H1 (cell line): ENCODE results near the gene ARRDC2. TPM values are rescaled to one million over a fixed set of nuclear protein-coding genes. Genes with fewer than 3 reads are reported as not detected.
A peak's percentile ranks its signal among the peaks of the same experiment; 100 is the strongest.

Source experiments
- CTCF ChIA-PET: fragments of 300-600 bp; sonication (Branson Sonifier 250); formaldehyde crosslinking; loops from one replicate; lab custom pipeline; 2021; ENCODE audit not compliant: partially characterized antibody; lab: Charles Lee
- POLR2A ChIA-PET: fragments of 300-600 bp; sonication (Branson Sonifier 250); formaldehyde crosslinking; loops from one replicate; lab custom pipeline; 2021; ENCODE audit warnings: inconsistent platforms; ENCODE audit not compliant: partially characterized antibody; lab: Charles Lee
- DNase-seq, 2 experiments: peaks; one replicate each; pipeline versions ENCODE4 v3.0.0 to v3.0.0-alpha.2; 2010 to 2022; ENCODE audit warnings: low spot score in 2 of 2, low read depth in 1 of 2, mixed read lengths in 1 of 2
- FAIRE-seq: peaks from 2 replicates; lab custom pipeline; 2011; peaks lifted over from hg19 to GRCh38; lab: Jason Lieb, UNC
- H2AFZ ChIP-seq: 2 replicates; pipeline ENCODE4 v1.8.1; 2012; ENCODE audit warnings: low read length, inconsistent platforms
- H2AK5ac ChIP-seq: 2 replicates; pipeline ENCODE4 v1.6.1; 2013; ENCODE audit warnings: low read depth, low read length
- H2BK120ac ChIP-seq: replicated peaks from 2 replicates; pipeline ENCODE3; 2013; ENCODE audit warnings: low read depth, low read length, inconsistent platforms
- H2BK12ac ChIP-seq: 2 replicates; pipeline ENCODE4 v1.6.1; 2013; ENCODE audit warnings: low read depth, low read length
- H2BK15ac ChIP-seq: 2 replicates; pipeline ENCODE4 v1.6.1; 2013; ENCODE audit warnings: low read length
- H2BK20ac ChIP-seq: 2 replicates; pipeline ENCODE4 v1.6.1; 2013; ENCODE audit warnings: low read length
- H2BK5ac ChIP-seq: 2 replicates; pipeline ENCODE4 v1.6.1; 2013; ENCODE audit warnings: low read depth, low read length
- H3K14ac ChIP-seq: 2 replicates; pipeline ENCODE4 v1.6.1; 2013; ENCODE audit warnings: inconsistent platforms; ENCODE audit not compliant: insufficient read length
- H3K18ac ChIP-seq: 2 replicates; pipeline ENCODE4 v1.6.1; 2013; ENCODE audit warnings: low read length; ENCODE audit errors: extremely low read depth
- H3K23ac ChIP-seq: 2 replicates; pipeline ENCODE4 v1.6.1; 2013; ENCODE audit warnings: inconsistent platforms; ENCODE audit not compliant: insufficient read length
- H3K23me2 ChIP-seq: 2 replicates; pipeline ENCODE4 v1.6.1; 2013; ENCODE audit warnings: low read depth, low read length
- H3K27ac ChIP-seq: 2 replicates; pipeline ENCODE4 v1.6.1; 2011; ENCODE audit warnings: low read depth, low read length, inconsistent platforms
- H3K27me3 ChIP-seq, 4 experiments: replicated peaks in 1 of 4; 1 replicate in 1 of 4; 2 replicates in 3 of 4; pipeline versions ENCODE4 v1.6.1 to v1.8.1; 2011 to 2013; ENCODE audit warnings: low read length in 3 of 4, mild to moderate bottlenecking in 3 of 4, inconsistent platforms in 2 of 4, mixed read lengths in 2 of 4, moderate library complexity in 1 of 4; ENCODE audit not compliant: control insufficient read depth in 3 of 4, insufficient read depth in 3 of 4; ENCODE audit errors: extremely low read depth in 1 of 4
- H3K36me3 ChIP-seq, 4 experiments: 2 replicates each; pipeline versions ENCODE4 v1.6.1 to v1.8.1; 2011 to 2013; ENCODE audit warnings: mild to moderate bottlenecking in 4 of 4, low read length in 3 of 4, moderate library complexity in 2 of 4, control low read depth in 1 of 4, inconsistent platforms in 1 of 4; ENCODE audit not compliant: insufficient read depth in 4 of 4, control insufficient read depth in 2 of 4
- H3K4ac ChIP-seq: replicated peaks from 2 replicates; pipeline ENCODE3; 2013; ENCODE audit warnings: low read length, low read depth, mixed read lengths, inconsistent platforms; ENCODE audit not compliant: insufficient read length
- H3K4me1 ChIP-seq, 4 experiments: replicated peaks in 1 of 4; 1 replicate in 1 of 4; 2 replicates in 3 of 4; pipeline versions ENCODE4 v1.6.1 to v1.8.1; 2011 to 2013; ENCODE audit warnings: low read length in 3 of 4, inconsistent platforms in 2 of 4, mixed read lengths in 1 of 4; ENCODE audit not compliant: insufficient read depth in 4 of 4, control insufficient read depth in 3 of 4
- H3K4me2 ChIP-seq, 2 experiments: 2 replicates each; pipeline versions ENCODE4 v1.6.1 to v1.8.1; 2011 to 2013; ENCODE audit warnings: low read depth in 2 of 2, low read length in 2 of 2, control low read depth in 1 of 2, inconsistent platforms in 1 of 2, mild to moderate bottlenecking in 1 of 2; ENCODE audit not compliant: insufficient read depth in 1 of 2
- H3K4me3 ChIP-seq, 4 experiments: fragments of 200-600, 300-600 bp in 1 of 4; sonication (generic), shearing (Covaris generic), sonication (Bioruptor Twin) in 1 of 4; 2 replicates each; pipeline versions ENCODE4 v1.5.1 to v1.8.1; 2011 to 2016; ENCODE audit warnings: low read length in 4 of 4, low read depth in 3 of 4, control low read depth in 2 of 4, inconsistent platforms in 2 of 4, mild to moderate bottlenecking in 2 of 4, mixed read lengths in 1 of 4, moderate library complexity in 1 of 4; ENCODE audit not compliant: insufficient read depth in 2 of 4; ENCODE audit errors: extremely low read depth in 1 of 4
- H3K56ac ChIP-seq: replicated peaks from 2 replicates; pipeline ENCODE3; 2013; ENCODE audit warnings: low read depth, mild to moderate bottlenecking, mixed read lengths, low read length, inconsistent platforms; ENCODE audit not compliant: insufficient read length
- H3K79me1 ChIP-seq: 2 replicates; pipeline ENCODE4 v1.6.1; 2013; ENCODE audit warnings: low read depth, low read length, control low read depth
- H3K79me2 ChIP-seq, 2 experiments: 2 replicates each; pipeline versions ENCODE4 v1.6.1 to v1.8.1; 2012 to 2013; ENCODE audit warnings: low read length in 2 of 2, mild to moderate bottlenecking in 2 of 2, inconsistent platforms in 1 of 2; ENCODE audit not compliant: insufficient read depth in 2 of 2, control insufficient read depth in 1 of 2
- H3K9ac ChIP-seq, 4 experiments: replicated peaks in 1 of 4; 1 replicate in 1 of 4; 2 replicates in 3 of 4; pipeline versions ENCODE4 v1.6.1 to v1.8.1; 2011 to 2013; ENCODE audit warnings: low read depth in 3 of 4, low read length in 3 of 4, control low read depth in 2 of 4, mild to moderate bottlenecking in 2 of 4, moderate library complexity in 2 of 4, inconsistent platforms in 1 of 4; ENCODE audit errors: extremely low read depth in 1 of 4
- H3K9me3 ChIP-seq, 2 experiments: 2 replicates each; pipeline versions ENCODE4 v1.6.1 to v1.8.1; 2012 to 2013; ENCODE audit warnings: mild to moderate bottlenecking in 2 of 2, moderate library complexity in 2 of 2, control low read depth in 1 of 2, inconsistent platforms in 1 of 2, low read depth in 1 of 2, low read length in 1 of 2, mixed read lengths in 1 of 2; ENCODE audit not compliant: insufficient read depth in 2 of 2
- H4K20me1 ChIP-seq, 2 experiments: replicated peaks in 1 of 2; 2 replicates each; pipeline versions ENCODE3 to v1.8.1; 2011 to 2013; ENCODE audit warnings: inconsistent platforms in 2 of 2, low read length in 2 of 2, mild to moderate bottlenecking in 1 of 2; ENCODE audit not compliant: insufficient read depth in 2 of 2, control insufficient read depth in 1 of 2
- H4K5ac ChIP-seq: 2 replicates; pipeline ENCODE4 v1.6.1; 2013; ENCODE audit warnings: low read length, low read depth, mixed read lengths, inconsistent platforms; ENCODE audit not compliant: insufficient read length
- H4K8ac ChIP-seq: 2 replicates; pipeline ENCODE4 v1.8.0; 2013; ENCODE audit warnings: mild to moderate bottlenecking, moderate library complexity, low read length, inconsistent platforms; ENCODE audit not compliant: insufficient read depth; ENCODE audit errors: extremely low read depth
- H4K91ac ChIP-seq: replicated peaks from 2 replicates; pipeline ENCODE3; 2013; ENCODE audit warnings: low read length, mixed read lengths, inconsistent platforms; ENCODE audit not compliant: insufficient read length
- EP300 ChIP-seq, 2 experiments: IDR thresholded peaks; 1 replicate in 1 of 2; 2 replicates in 1 of 2; pipeline ENCODE4 v1.6.1; 2011 to 2012; ENCODE audit warnings: low read depth in 2 of 2, low read length in 2 of 2, mild to moderate bottlenecking in 2 of 2, borderline replicate concordance in 1 of 2, inconsistent platforms in 1 of 2, moderate library complexity in 1 of 2
- WGBS, 2 experiments: shearing (Covaris generic) in 1 of 2; methylation state at CpG; one replicate each; pipeline versions ENCODE4 v1.1.6 to v1.1.7; 2013 to 2015; ENCODE audit warnings: low lambda C conversion rate in 2 of 2, mixed read lengths in 2 of 2, inconsistent platforms in 1 of 2, low coverage in 1 of 2, missing lambda C conversion rate in 1 of 2; ENCODE audit not compliant: insufficient replicate concordance in 2 of 2, insufficient coverage in 1 of 2, insufficient read length in 1 of 2; ENCODE audit errors: extremely low coverage in 1 of 2, missing lambda C conversion rate in 1 of 2; 5-methylcytosine and 5-hydroxymethylcytosine counted together
- polyA plus RNA-seq, 7 experiments: library from polyadenylated mRNA; depleted of rRNA in 3 of 7; stranded (reverse) in 5 of 7; unstranded in 2 of 7; fragments of >200 nt in 5 of 7; fragments of 200-250 nt in 2 of 7; gene quantifications; 1 replicate in 5 of 7; 2 replicates in 1 of 7; 4 replicates in 1 of 7; pipeline versions ENCODE4 v1.2.1 to v1.2.3, GENCODE V29; 2011 to 2013; ENCODE audit warnings: missing spikeins in 2 of 7, mixed read lengths in 2 of 7
- total RNA-seq: library from RNA; stranded (reverse); fragmentation: NEBNext Ultra II Directional; extraction: Animal tissue kit (Norgen Biotek cat#: 25700); gene quantifications from 2 replicates; pipeline ENCODE4 v1.2.1, GENCODE V29; 2021
- TF ChIP-seq, protein P1 (sequence below): IDR thresholded peaks from 2 replicates; pipeline ENCODE4 v1.6.1; 2011; ENCODE audit warnings: low read length, improper control_type of control experiment
- TF ChIP-seq, protein P2 (sequence below): IDR thresholded peaks from 2 replicates; pipeline ENCODE4 v1.6.1; 2011; ENCODE audit warnings: low read depth, mild to moderate bottlenecking, low read length; ENCODE audit not compliant: insufficient read depth

The ARRDC2 gene
- total and polyA plus RNA-seq, 2 of the 8 experiments (the other 6 are each of a cell fraction or from before 2014, with no cell fraction given), result 5.4 to 6.9 TPM

GRCh38 chr19:18060472-18060871 is 52.5 kb downstream of the ARRDC2 start:
- Histone ChIP-seq H2BK20ac (no peak overlapping the region), H2AFZ (no peak overlapping the region), H2BK12ac (no peak overlapping the region), H3K23ac (no peak overlapping the region), H4K8ac (no peak overlapping the region), H3K9ac (no peak overlapping the region), H3K27ac (no peak overlapping the region), H3K4me3 (no peak overlapping the region), H3K36me3 (no peaks in the 10 kb centered on the region), H3K14ac (no peak overlapping the region), H2BK15ac (no peak overlapping the region), H3K9me3 (no peaks in the 10 kb centered on the region), H2BK5ac (no peak overlapping the region), H3K4me1 (no peaks in the 10 kb centered on the region), H2BK120ac (no peak overlapping the region), H4K20me1 (no peaks in the 10 kb centered on the region), H4K5ac (no peak overlapping the region), H3K56ac (no peak overlapping the region), H3K79me2 (no peaks in the 10 kb centered on the region), H3K4ac (no peak overlapping the region), H3K27me3 (no peaks in the 10 kb centered on the region), H3K79me1 (no peaks in the 10 kb centered on the region), H3K23me2 (peaks cover 2% of the 10 kb centered on the region; the same call in 1 of the 2 replicates), H3K18ac (no peak overlapping the region), H3K4me2 (no peak overlapping the region), H4K91ac (no peak overlapping the region), H2AK5ac (no peak overlapping the region)
- DNase-seq (no peak), FAIRE-seq (no peak)
- 88% methylated on average over 6 of the region's 6 CpGs; no CpG with 5 or more reads in 1 of the 2 experiments for WGBS, 2 experiments
- ChIA-PET CTCF (interaction anchor here (0.6 to 3.6 kb wide), 16 partner anchors 10 to 807 kb away, joined by 3 to 34 read pairs (median 5); partner anchors contain the start of gene ARRDC2), POLR2A (interaction anchor here (0.6 to 1.5 kb wide), 2 partner anchors 118 to 826 kb away, joined by 3 read pairs; no protein-coding TSS in a partner anchor)
- TF ChIP-seq, protein P1, sequence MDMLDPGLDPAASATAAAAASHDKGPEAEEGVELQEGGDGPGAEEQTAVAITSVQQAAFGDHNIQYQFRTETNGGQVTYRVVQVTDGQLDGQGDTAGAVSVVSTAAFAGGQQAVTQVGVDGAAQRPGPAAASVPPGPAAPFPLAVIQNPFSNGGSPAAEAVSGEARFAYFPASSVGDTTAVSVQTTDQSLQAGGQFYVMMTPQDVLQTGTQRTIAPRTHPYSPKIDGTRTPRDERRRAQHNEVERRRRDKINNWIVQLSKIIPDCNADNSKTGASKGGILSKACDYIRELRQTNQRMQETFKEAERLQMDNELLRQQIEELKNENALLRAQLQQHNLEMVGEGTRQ, result peak; percentile 83
- TF ChIP-seq EP300 (IDR thresholded peaks at IDR 0.05; ENCODE audit: borderline replicate concordance in 1 of 2, low read depth in 2 of 2, low read length in 2 of 2), result no peak
- TF ChIP-seq, protein P2, sequence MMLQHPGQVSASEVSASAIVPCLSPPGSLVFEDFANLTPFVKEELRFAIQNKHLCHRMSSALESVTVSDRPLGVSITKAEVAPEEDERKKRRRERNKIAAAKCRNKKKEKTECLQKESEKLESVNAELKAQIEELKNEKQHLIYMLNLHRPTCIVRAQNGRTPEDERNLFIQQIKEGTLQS, result peak; percentile 38; the same call in 1 of the 2 replicates
